ENCODE measurements around the gene EPB41L4B.

Gene EPB41L4B

GRCh38 chr9:109315480-109316206 lies 5.2 kb downstream of the EPB41L4B start:
- no peaks in the 10 kb centered on the region for H3K9me3 Mint-ChIP-seq
- no peak for ATAC-seq
- no peak overlapping the region for H3K4me3 Mint-ChIP-seq
- H3K4me1 Mint-ChIP-seq, result peaks cover 7% of the 10 kb centered on the region
- no peaks in the 10 kb centered on the region for H3K36me3 Mint-ChIP-seq (ENCODE audit: low read depth)
- no peak overlapping the region for H3K27ac Mint-ChIP-seq
- H3K27me3 Mint-ChIP-seq, result peaks cover 77% of the 10 kb centered on the region
- no peak for DNase-seq

- Mint-ChIP-seq H3K4me3 (no peak overlapping the region), H3K4me1 (peaks cover 5% of the 10 kb centered on the region), H3K27ac (no peak overlapping the region), H3K9me3 (no peaks in the 10 kb centered on the region), H3K36me3 (ENCODE audit: low read depth) (no peaks in the 10 kb centered on the region), H3K27me3 (peaks cover 76% of the 10 kb centered on the region)
- no peak for ATAC-seq
- DNase-seq, result no peak
These were observed 6.8 kb downstream of the EPB41L4B start for GRCh38 chr9:109314011-109314531.

GRCh38 chr9:109313351-109313750 lies 7.5 kb downstream of the EPB41L4B start:
- H3K4me1 Mint-ChIP-seq, result peaks cover 5% of the 10 kb centered on the region
- H3K27me3 Mint-ChIP-seq, result peaks cover 70% of the 10 kb centered on the region
- ATAC-seq (no peak), DNase-seq (no peak)
- no peak overlapping the region for H3K4me3 Mint-ChIP-seq
- no peaks in the 10 kb centered on the region for H3K9me3 Mint-ChIP-seq
- no peak overlapping the region for H3K27ac Mint-ChIP-seq
- H3K36me3 Mint-ChIP-seq (ENCODE audit: low read depth), result no peaks in the 10 kb centered on the region

- Mint-ChIP-seq H3K27me3 (peaks cover 64% of the 10 kb centered on the region), H3K27ac (no peak overlapping the region), H3K36me3 (ENCODE audit: low read depth) (no peaks in the 10 kb centered on the region), H3K9me3 (no peaks in the 10 kb centered on the region), H3K4me1 (peaks cover 5% of the 10 kb centered on the region), H3K4me3 (no peak overlapping the region)
- DNase-seq, result no peak
- ATAC-seq, result no peak
These were observed 8.1 kb downstream of the EPB41L4B start for GRCh38 chr9:109312783-109313182.

GRCh38 chr9:109311731-109312130 lies 9.1 kb downstream of the EPB41L4B start:
- H3K36me3 Mint-ChIP-seq (ENCODE audit: low read depth), result no peaks in the 10 kb centered on the region
- peaks cover 58% of the 10 kb centered on the region for H3K27me3 Mint-ChIP-seq
- H3K4me1 Mint-ChIP-seq, result peaks cover 5% of the 10 kb centered on the region
- H3K4me3 Mint-ChIP-seq, result no peak overlapping the region
- ATAC-seq (peak; percentile 60), DNase-seq (no peak)
- no peak overlapping the region for H3K27ac Mint-ChIP-seq
- H3K9me3 Mint-ChIP-seq, result no peaks in the 10 kb centered on the region

- ATAC-seq (no peak), DNase-seq (no peak)
- Mint-ChIP-seq H3K4me1 (peaks cover 5% of the 10 kb centered on the region), H3K27ac (no peak overlapping the region), H3K4me3 (no peak overlapping the region), H3K9me3 (no peaks in the 10 kb centered on the region), H3K27me3 (peaks cover 54% of the 10 kb centered on the region), H3K36me3 (ENCODE audit: low read depth) (no peaks in the 10 kb centered on the region)
These were observed 9.6 kb downstream of the EPB41L4B start for GRCh38 chr9:109311286-109311685.

- DNase-seq (no peak), ATAC-seq (no peak)
- H3K27ac Mint-ChIP-seq, result no peak overlapping the region
These were observed 10.4 kb downstream of the EPB41L4B start for GRCh38 chr9:109310486-109310901.

GRCh38 chr9:109309282-109309681 lies 11.6 kb downstream of the EPB41L4B start:
- no peak for DNase-seq
- Mint-ChIP-seq H3K27ac (no peak overlapping the region), H3K4me1 (peaks cover 5% of the 10 kb centered on the region), H3K4me3 (no peak overlapping the region), H3K27me3 (peaks cover 39% of the 10 kb centered on the region), H3K36me3 (ENCODE audit: low read depth) (no peaks in the 10 kb centered on the region), H3K9me3 (no peaks in the 10 kb centered on the region)
- ATAC-seq, result no peak

More at GRCh38 chr9:109310486-109310901, 10.4 kb downstream of the EPB41L4B start:
- Mint-ChIP-seq H3K36me3 (ENCODE audit: low read depth) (no peaks in the 10 kb centered on the region), H3K4me3 (no peak overlapping the region), H3K9me3 (no peaks in the 10 kb centered on the region), H3K4me1 (peaks cover 5% of the 10 kb centered on the region), H3K27me3 (peaks cover 49% of the 10 kb centered on the region)

- Mint-ChIP-seq H3K27me3 (peaks cover 25% of the 10 kb centered on the region), H3K9me3 (no peaks in the 10 kb centered on the region), H3K4me1 (peaks cover 5% of the 10 kb centered on the region), H3K36me3 (ENCODE audit: low read depth) (no peaks in the 10 kb centered on the region), H3K4me3 (no peak overlapping the region), H3K27ac (no peak overlapping the region)
- DNase-seq, result no peak
- no peak for ATAC-seq
These were observed 13.2 kb downstream of the EPB41L4B start for GRCh38 chr9:109307380-109308240.

GRCh38 chr9:109305801-109306200 lies 15.1 kb downstream of the EPB41L4B start:
- no peak overlapping the region for H3K4me3 Mint-ChIP-seq
- H3K9me3 Mint-ChIP-seq, result no peaks in the 10 kb centered on the region
- no peak overlapping the region for H3K27ac Mint-ChIP-seq
- DNase-seq, result no peak
- no peak for ATAC-seq
- no peaks in the 10 kb centered on the region for H3K4me1 Mint-ChIP-seq
- no peaks in the 10 kb centered on the region for H3K36me3 Mint-ChIP-seq (ENCODE audit: low read depth)
- H3K27me3 Mint-ChIP-seq, result peaks cover 19% of the 10 kb centered on the region

- no peak for ATAC-seq
- H3K27ac Mint-ChIP-seq, result no peak overlapping the region
These were observed 16.5 kb downstream of the EPB41L4B start for GRCh38 chr9:109304347-109304746.

GRCh38 chr9:109303900-109304299 lies 17.0 kb downstream of the EPB41L4B start:
- ATAC-seq, result no peak
- no peak overlapping the region for H3K4me3 Mint-ChIP-seq
- peaks cover 18% of the 10 kb centered on the region for H3K27me3 Mint-ChIP-seq
- no peak for DNase-seq
- H3K36me3 Mint-ChIP-seq (ENCODE audit: low read depth), result no peaks in the 10 kb centered on the region
- no peak overlapping the region for H3K27ac Mint-ChIP-seq
- no peaks in the 10 kb centered on the region for H3K9me3 Mint-ChIP-seq
- H3K4me1 Mint-ChIP-seq, result no peaks in the 10 kb centered on the region

More at GRCh38 chr9:109304347-109304746, 16.5 kb downstream of the EPB41L4B start:
- no peak for DNase-seq
- H3K36me3 Mint-ChIP-seq (ENCODE audit: low read depth), result no peaks in the 10 kb centered on the region
- H3K9me3 Mint-ChIP-seq, result no peaks in the 10 kb centered on the region
- no peaks in the 10 kb centered on the region for H3K4me1 Mint-ChIP-seq
- H3K27me3 Mint-ChIP-seq, result peaks cover 21% of the 10 kb centered on the region
- H3K4me3 Mint-ChIP-seq, result no peak overlapping the region

- Mint-ChIP-seq H3K4me1 (no peaks in the 10 kb centered on the region), H3K4me3 (no peak overlapping the region), H3K27ac (no peak overlapping the region), H3K9me3 (no peaks in the 10 kb centered on the region), H3K27me3 (peaks cover 20% of the 10 kb centered on the region), H3K36me3 (ENCODE audit: low read depth) (no peaks in the 10 kb centered on the region)
- ATAC-seq (no peak), DNase-seq (no peak)
These were observed 18.3 kb downstream of the EPB41L4B start for GRCh38 chr9:109302606-109303005.

- Mint-ChIP-seq H3K27ac (no peak overlapping the region), H3K4me1 (peaks cover 2% of the 10 kb centered on the region), H3K36me3 (ENCODE audit: low read depth) (no peaks in the 10 kb centered on the region), H3K4me3 (no peak overlapping the region), H3K27me3 (peaks cover 21% of the 10 kb centered on the region), H3K9me3 (no peaks in the 10 kb centered on the region)
- ATAC-seq (no peak), DNase-seq (no peak)
These were observed 19.8 kb downstream of the EPB41L4B start for GRCh38 chr9:109301012-109301411.

- ATAC-seq (no peak), DNase-seq (no peak)
- Mint-ChIP-seq H3K27me3 (peaks cover 21% of the 10 kb centered on the region), H3K27ac (no peak overlapping the region), H3K36me3 (ENCODE audit: low read depth) (no peaks in the 10 kb centered on the region), H3K9me3 (no peaks in the 10 kb centered on the region), H3K4me3 (no peak overlapping the region), H3K4me1 (peaks cover 8% of the 10 kb centered on the region)
These were observed 21.0 kb downstream of the EPB41L4B start for GRCh38 chr9:109299891-109300290.
